ENCODE results near the gene SENP3.

Gene SENP3

DNA sequence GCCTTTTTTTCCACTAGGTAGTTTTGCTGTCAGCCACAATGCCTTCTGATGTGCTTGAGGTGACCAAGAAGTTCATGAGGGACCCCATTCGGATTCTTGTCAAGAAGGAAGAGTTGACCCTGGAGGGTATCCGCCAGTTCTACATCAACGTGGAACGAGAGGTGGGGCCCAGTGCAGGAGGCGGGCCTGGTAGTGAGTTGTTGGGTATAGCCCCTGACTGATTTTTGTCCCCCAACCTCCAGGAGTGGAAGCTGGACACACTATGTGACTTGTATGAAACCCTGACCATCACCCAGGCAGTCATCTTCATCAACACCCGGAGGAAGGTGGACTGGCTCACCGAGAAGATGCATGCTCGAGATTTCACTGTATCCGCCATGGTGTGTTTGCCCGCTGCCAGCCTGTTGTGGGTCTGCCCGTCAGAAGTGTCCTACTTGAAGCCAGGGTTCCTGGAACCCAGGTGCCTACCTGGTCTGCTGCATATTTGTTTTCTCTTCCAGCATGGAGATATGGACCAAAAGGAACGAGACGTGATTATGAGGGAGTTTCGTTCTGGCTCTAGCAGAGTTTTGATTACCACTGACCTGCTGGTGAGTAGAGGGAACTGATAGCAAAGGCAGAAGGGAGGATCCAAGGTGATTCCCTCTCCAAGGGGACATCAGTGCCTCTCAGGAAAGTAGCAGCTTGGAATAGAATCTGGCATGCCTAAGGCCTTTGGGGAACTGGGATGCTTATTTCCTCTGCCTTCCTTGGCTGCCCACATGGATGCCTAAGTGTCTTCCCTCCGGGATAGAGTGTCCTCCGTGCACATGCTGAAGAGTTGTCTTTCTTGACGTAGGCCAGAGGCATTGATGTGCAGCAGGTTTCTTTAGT lies 15.8 kb downstream of the SENP3 start:
- DNase-seq (ENCODE audit: low spot score) = no peak

GRCh38 chr17:7579001-7579833 lies 17.5 kb downstream of the SENP3 start, which contains the start of gene CD68:
Gene CD68, plus strand, starts transcription at chr17:7579638. Its CDS starts 40 bp downstream, at chr17:7579678.
- DNase-seq (ENCODE audit: low spot score) = peak; percentile 57

GRCh38 chr17:7579834-7580603 lies 18.3 kb downstream of the SENP3 start:
- no peak for DNase-seq (ENCODE audit: low spot score)

DNA sequence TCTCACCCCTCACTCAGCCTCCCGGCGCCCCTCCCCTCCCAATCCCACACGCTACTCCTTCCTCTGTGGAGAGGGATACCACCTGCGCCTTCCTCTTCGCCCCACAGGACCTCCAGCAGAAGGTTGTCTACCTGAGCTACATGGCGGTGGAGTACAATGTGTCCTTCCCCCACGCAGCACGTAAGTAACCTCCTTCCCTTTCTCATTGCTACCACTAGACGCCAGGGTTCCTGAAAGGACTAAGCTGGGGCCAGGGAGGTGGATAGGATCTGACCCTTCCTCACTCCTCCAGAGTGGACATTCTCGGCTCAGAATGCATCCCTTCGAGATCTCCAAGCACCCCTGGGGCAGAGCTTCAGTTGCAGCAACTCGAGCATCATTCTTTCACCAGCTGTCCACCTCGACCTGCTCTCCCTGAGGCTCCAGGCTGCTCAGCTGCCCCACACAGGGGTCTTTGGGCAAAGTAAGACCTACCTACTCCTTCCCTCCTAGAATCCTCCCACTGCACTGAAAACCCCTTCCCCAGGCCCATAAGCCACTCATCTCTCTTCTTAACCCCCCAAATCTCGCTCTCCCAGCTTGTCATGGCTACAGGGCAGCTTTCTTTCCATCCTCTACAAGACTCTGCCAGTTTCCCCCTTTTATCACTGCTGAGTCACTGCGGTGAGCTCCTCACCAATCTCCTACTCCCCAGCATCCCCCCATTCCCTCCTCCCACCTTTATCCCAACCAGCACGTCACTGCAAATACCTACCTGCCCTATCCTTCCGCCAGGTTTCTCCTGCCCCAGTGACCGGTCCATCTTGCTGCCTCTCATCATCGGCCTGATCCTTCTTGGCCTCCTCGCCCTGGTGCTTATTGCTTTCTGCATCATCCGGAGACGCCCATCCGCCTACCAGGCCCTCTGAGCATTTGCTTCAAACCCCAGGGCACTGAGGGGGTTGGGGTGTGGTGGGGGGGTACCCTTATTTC lies 19.2 kb downstream of the SENP3 start:
- peak; percentile 64 for DNase-seq (ENCODE audit: low spot score)

GRCh38 chr17:7582396-7583252 lies 20.9 kb downstream of the SENP3 start:
- no peak for DNase-seq (ENCODE audit: low spot score)

DNA sequence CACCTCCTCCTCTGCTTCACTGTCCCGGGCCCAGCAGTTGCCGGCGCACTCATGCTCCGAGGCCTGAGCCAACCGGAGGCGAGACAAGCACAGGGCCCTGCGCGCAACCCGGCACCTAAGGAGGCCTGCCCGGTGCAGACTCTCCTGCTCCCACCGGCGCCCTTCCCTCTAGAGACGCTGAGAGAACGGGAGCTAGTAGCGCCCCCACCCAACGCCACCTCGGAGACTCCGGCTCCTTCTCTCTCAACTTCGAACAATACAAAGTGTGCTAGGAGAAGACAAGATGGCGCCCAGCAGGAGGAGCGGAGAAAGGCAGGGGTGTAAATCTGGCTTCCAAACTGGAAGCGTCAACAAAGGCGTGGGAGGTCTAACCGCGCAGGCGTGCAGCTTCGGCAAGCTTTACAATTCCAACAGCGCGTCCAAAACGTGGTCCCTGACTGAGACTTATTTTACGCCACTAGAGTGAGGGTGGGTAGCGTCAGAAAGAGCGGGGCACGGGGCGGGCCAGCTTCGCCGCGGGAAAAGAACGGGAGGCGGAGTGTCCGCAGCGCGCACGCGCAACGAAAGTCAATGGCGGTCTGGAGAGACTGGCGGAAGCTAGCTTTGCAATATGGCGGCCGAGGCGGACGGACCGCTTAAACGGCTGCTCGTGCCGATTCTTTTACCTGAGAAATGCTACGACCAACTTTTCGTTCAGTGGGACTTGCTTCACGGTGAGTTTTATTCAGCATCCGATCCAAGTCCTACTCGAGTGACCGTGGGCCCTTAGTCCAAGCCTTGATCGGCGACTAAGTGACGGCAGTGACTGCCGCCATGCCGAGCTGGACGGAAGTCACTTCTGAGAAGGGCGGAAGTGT lies 21.8 kb downstream of the SENP3 start, which contains the start of gene MPDU1:
Gene MPDU1, plus strand, starts transcription at position 600 of the 857 bp plus-strand sequence. Its CDS starts 11 bp downstream, at position 611.
- peak; percentile 93 for DNase-seq (ENCODE audit: low spot score)

GRCh38 chr17:7586673-7587419 lies 25.1 kb downstream of the SENP3 start:
- peak; percentile 68 for DNase-seq (ENCODE audit: low spot score)

DNA sequence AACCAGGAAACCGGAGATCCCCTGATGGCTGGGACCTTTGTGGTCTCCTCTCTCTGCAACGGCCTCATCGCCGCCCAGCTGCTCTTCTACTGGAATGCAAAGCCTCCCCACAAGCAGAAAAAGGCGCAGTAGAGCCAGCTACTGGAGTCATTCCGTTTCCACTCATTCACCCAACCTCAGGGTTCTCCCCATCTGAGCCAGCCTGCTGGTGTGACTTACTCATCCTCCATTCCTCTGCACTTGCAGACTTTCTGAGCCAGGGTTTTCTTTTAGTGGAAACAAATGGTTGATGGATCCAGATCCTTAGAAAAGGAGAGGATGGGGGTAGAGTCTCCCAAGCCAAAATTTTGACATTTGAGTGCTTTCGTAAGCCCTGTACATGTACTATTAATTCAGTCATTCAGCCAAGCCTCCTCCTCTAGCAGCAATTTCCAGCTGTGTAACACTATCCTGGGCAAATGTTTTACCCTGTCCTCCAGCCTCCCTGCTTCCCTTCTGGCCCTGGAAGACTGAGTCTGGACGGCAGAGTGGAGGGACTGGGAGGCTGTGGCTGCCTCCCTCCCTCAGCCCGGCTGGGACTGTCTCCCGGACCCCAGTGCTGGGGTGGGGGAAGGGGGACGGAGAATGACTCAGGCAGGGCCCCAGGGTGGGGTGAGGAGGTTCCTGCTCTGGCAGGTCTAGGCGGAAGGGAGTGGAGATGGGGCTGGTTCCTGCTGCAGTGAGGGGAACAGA lies 25.9 kb downstream of the SENP3 start:
- no peak for DNase-seq (ENCODE audit: low spot score)

DNA sequence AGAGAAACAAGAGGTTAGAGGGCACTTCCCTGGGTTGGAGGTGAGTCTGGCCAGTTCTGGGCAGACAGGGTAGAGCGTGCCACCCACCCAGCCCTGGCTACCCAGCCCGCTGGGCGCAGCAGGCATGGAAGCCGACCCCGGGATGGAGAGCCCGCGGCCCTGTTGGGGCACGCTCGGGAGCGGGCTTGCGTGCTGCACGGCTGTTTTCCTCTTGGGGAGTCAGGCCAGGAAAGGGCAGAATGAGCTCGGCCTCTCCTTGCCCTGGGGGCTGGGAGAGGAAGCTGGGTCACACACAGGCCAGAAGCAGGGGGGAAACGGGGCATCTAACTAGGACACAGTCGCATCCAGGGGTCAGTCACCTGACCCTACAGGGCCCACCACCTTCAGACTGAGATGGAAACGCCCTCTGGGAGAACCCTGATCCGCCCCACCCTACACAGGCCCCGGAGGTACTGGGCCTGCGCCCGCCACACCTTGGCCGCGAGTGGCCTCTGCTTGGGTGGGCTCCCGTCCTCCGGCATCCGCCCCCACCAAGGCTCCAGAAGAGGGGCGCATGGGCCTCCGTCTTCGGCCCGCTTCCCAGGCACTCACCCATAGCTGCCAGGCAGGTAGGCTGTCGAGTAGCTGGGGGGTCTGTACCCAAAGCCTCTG lies 27.0 kb downstream of the SENP3 start:
- DNase-seq (ENCODE audit: low spot score) = no peak

DNA sequence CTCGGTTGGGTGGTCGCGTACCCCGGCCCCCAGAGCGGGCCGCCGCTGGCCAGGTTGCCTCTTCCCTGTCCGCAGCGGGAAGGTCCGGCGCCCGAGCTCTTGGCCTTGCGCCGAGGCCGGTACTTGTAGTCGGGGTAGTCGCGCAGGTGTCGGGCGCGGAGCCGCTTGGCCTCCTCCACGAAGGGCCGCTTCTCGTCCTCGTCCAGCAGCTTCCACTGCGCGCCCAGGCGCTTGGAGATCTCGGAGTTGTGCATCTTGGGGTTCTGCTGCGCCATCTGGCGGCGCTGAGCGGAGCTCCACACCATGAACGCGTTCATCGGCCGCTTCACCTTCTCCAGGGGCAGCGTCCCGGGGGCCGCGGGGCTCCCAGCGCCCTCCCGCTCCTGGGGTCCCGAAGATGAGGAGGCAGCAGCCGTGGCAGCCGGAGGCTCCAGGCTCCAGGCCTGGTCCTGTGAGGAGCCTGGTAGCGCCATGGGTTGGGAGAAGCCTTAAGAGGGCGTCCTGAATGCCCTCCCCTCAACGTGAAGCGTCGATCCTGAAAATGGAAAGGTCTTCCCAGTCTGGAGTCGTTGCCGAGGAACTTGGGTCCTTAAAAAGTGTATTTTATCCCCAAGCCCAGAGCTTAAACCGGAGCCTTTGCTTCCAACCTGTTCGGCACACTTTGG lies 27.6 kb downstream of the SENP3 start:
- peak; percentile 84 for DNase-seq (ENCODE audit: low spot score)

- DNase-seq (ENCODE audit: low spot score) = no peak
Measured at GRCh38 chr17:7589891-7590691, 28.4 kb downstream of the SENP3 start, which contains the start of gene SOX15. Gene SOX15, minus strand, starts transcription at chr17:7590094. Its CDS starts 418 bp downstream, at chr17:7589676.

- DNase-seq (ENCODE audit: low spot score) = no peak
Measured at GRCh38 chr17:7590743-7591142, 29.0 kb downstream of the SENP3 start.

- no peak for DNase-seq (ENCODE audit: low spot score)
Measured at GRCh38 chr17:7591596-7591995, 29.9 kb downstream of the SENP3 start.

DNA sequence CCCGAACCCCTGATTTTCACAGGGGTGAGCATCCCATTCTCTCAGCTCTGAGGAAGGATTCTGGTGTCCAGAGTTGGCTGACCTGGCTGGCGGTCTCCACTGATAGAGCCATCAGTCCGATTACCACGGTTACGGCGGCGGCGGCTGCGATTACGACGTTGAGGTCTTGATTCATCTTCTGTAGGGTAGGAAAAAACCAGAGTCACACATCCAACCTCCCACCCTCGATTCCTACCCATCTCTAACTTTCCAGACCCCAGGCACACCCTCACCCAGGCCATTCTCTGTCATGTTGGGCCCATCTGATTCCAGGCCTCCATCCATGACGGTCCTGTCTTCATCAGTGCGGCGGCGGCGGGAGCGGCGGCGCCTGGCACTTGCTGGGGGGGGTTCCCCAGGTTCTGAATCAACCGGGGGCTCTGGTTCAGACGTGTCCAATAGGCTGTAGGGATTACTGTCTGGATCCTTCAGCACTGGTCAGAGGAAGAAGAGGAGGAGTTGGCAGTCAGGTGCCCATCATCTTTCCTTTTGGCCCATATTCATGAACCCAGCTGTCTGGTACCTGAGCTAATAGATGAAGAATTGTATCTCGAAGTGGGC lies 30.8 kb downstream of the SENP3 start:
- DNase-seq (ENCODE audit: low spot score) = no peak

GRCh38 chr17:7593296-7593695 lies 31.6 kb downstream of the SENP3 start:
- no peak for DNase-seq (ENCODE audit: low spot score)
